HepG2 (cell line): Measurements from ENCODE around the gene UTP11. TPM values are rescaled to one million over a fixed set of nuclear protein-coding genes. Genes with fewer than 3 reads are reported as not detected.

Experiments
- ATAC-seq: fragments of 200-7000 bp; cut with Tn5 transposase; 3 replicates; pipeline ENCODE4 v1.9.1; 2020; ENCODE audit warnings: mild to moderate bottlenecking, moderate library complexity
- BruUV-seq: library from RNA; stranded (reverse); fragments of 400-500 nt; replicated peaks from 2 replicates; lab custom pipeline; 2021; lab: Mats Ljungman, UMichigan
- CTCF ChIA-PET: fragments of 300-600 bp; formaldehyde crosslinking; extraction: SDS; loops from one replicate; lab custom pipeline; 2021; ENCODE audit warnings: low total read pairs, inconsistent platforms, low intra/inter-chr PET ratio; lab: Yijun Ruan, JAX
- POLR2A ChIA-PET: fragments of 350-600 bp; sonication (Branson Sonifier 250); formaldehyde crosslinking; loops from one replicate; lab custom pipeline; 2020; ENCODE audit warnings: antibody characterized with exemption, inconsistent platforms; lab: Yijun Ruan, JAX
- DNase-seq: peaks from one replicate; pipeline ENCODE4 v3.0.0-alpha.2; 2015; ENCODE audit warnings: low spot score
- FAIRE-seq: peaks from 3 replicates; lab custom pipeline; 2011; peaks lifted over from hg19 to GRCh38; lab: Jason Lieb, UNC
- H2AFZ ChIP-seq: one replicate; pipeline ENCODE4 v1.6.1; 2011; ENCODE audit warnings: low read length, inconsistent platforms
- H3K27ac ChIP-seq: fragments of 300-600 bp; 3 replicates; pipeline ENCODE4 v1.8.0; 2011; ENCODE audit warnings: mixed run types, mild to moderate bottlenecking, mixed read lengths, low read length, inconsistent platforms; ENCODE audit not compliant: insufficient read depth; ENCODE audit errors: extremely low read length
- H3K27me3 ChIP-seq, 2 experiments: fragments of 200-600 bp in 1 of 2; 2 replicates in 1 of 2; 3 replicates in 1 of 2; pipeline versions ENCODE4 v1.6.0 to v1.8.0; 2011; ENCODE audit warnings: low read length in 2 of 2, mild to moderate bottlenecking in 2 of 2, moderate library complexity in 2 of 2, inconsistent platforms in 1 of 2; ENCODE audit not compliant: insufficient read depth in 2 of 2, control insufficient read depth in 1 of 2
- H3K36me3 ChIP-seq, 2 experiments: fragments of 200-600 bp in 1 of 2; replicated peaks in 1 of 2; 2 replicates in 1 of 2; 3 replicates in 1 of 2; pipeline versions ENCODE4 v1.5.1 to v1.8.0; 2011; ENCODE audit warnings: low read length in 2 of 2, inconsistent platforms in 1 of 2; ENCODE audit not compliant: insufficient read depth in 2 of 2, control insufficient read depth in 1 of 2
- H3K4me1 ChIP-seq: 2 replicates; pipeline ENCODE4 v1.5.1; 2012; ENCODE audit warnings: low read length, inconsistent platforms; ENCODE audit not compliant: insufficient read depth
- H3K4me2 ChIP-seq: 2 replicates; pipeline ENCODE4 v1.6.0; 2011; ENCODE audit warnings: low read depth, low read length, inconsistent platforms
- H3K4me3 ChIP-seq, 3 experiments: fragments of 200-600 bp in 1 of 3; sonication (generic), shearing (Covaris generic) in 1 of 3; replicated peaks in 1 of 3; 2 replicates each; pipeline ENCODE4 v1.5.1; 2011 to 2016; ENCODE audit warnings: low read length in 3 of 3, inconsistent platforms in 2 of 3, low read depth in 2 of 3, mild to moderate bottlenecking in 2 of 3, control low read depth in 1 of 3, mixed read lengths in 1 of 3; ENCODE audit not compliant: insufficient read depth in 1 of 3
- H3K79me2 ChIP-seq: one replicate; pipeline ENCODE4 v1.6.1; 2011; ENCODE audit warnings: low read length, inconsistent platforms; ENCODE audit not compliant: insufficient read depth
- H3K9ac ChIP-seq: 2 replicates; pipeline ENCODE4 v1.6.0; 2011; ENCODE audit warnings: mild to moderate bottlenecking, low read depth, low read length, inconsistent platforms; ENCODE audit not compliant: insufficient read depth
- H3K9me3 ChIP-seq: 2 replicates; pipeline ENCODE4 v1.5.1; 2012; ENCODE audit warnings: mild to moderate bottlenecking, low read length
- H4K20me1 ChIP-seq: 2 replicates; pipeline ENCODE4 v1.6.0; 2011; ENCODE audit warnings: inconsistent platforms, mild to moderate bottlenecking, low read length, moderate library complexity; ENCODE audit not compliant: insufficient read depth
- ARID3A ChIP-seq: IDR thresholded peaks from 2 replicates; pipeline ENCODE4 v1.6.1; 2012; ENCODE audit warnings: low read depth, low read length, improper control_type of control experiment
- ARNT2 ChIP-seq: sonication (generic); formaldehyde crosslinking; IDR thresholded peaks from 2 replicates; pipeline ENCODE4 v1.8.0; 2022; ENCODE audit warnings: mild to moderate bottlenecking, low read depth, missing genetic modification reagents, moderate library complexity
- GABPB1 ChIP-seq: IDR thresholded peaks from 2 replicates; pipeline ENCODE4 v1.6.1; 2016; ENCODE audit warnings: mild to moderate bottlenecking, missing genetic modification reagents, moderate library complexity, missing compliant biosample characterization
- HOXA3 ChIP-seq: sonication (generic); formaldehyde crosslinking; IDR thresholded peaks from 2 replicates; pipeline ENCODE4 v1.5.0; 2020; ENCODE audit warnings: missing genetic modification reagents
- MEIS2 ChIP-seq: sonication (generic); formaldehyde crosslinking; IDR thresholded peaks from 2 replicates; pipeline ENCODE4 v1.9.0; 2021; ENCODE audit warnings: mild to moderate bottlenecking, missing genetic modification reagents
- PATZ1 ChIP-seq: sonication (generic); formaldehyde crosslinking; IDR thresholded peaks from 2 replicates; pipeline ENCODE4 v1.4.0; 2020; ENCODE audit warnings: missing genetic modification reagents
- POLR2A ChIP-seq, 2 experiments: IDR thresholded peaks; 2 replicates each; pipeline ENCODE4 v1.6.1; 2011; ENCODE audit warnings: low read depth in 2 of 2, low read length in 2 of 2, mild to moderate bottlenecking in 1 of 2, moderate library complexity in 1 of 2; ENCODE audit not compliant: insufficient read depth in 1 of 2
- POLR2AphosphoS5 ChIP-seq: IDR thresholded peaks from 2 replicates; pipeline ENCODE4 v1.6.1; 2012; ENCODE audit warnings: low read depth, low read length
- POLR2G ChIP-seq: fragments of 200-400 bp; formaldehyde crosslinking; IDR thresholded peaks from 2 replicates; pipeline ENCODE4 v1.6.1; 2018; ENCODE audit warnings: mild to moderate bottlenecking, low read depth, low read length, moderate library complexity
- RBFOX2 ChIP-seq: fragments of 200-400 bp; formaldehyde crosslinking; IDR thresholded peaks from 2 replicates; pipeline ENCODE4 v1.6.1; 2017; ENCODE audit warnings: low read depth, mild to moderate bottlenecking, low read length
- SP5 ChIP-seq: IDR thresholded peaks from 2 replicates; pipeline ENCODE4 v1.6.1; 2016; ENCODE audit warnings: low read depth, borderline replicate concordance
- ZBTB38 ChIP-seq: sonication (generic); formaldehyde crosslinking; IDR thresholded peaks from 2 replicates; pipeline ENCODE4 v1.5.1; 2020; ENCODE audit warnings: mild to moderate bottlenecking, missing genetic modification reagents
- ZFY ChIP-seq: sonication (generic); formaldehyde crosslinking; IDR thresholded peaks from 2 replicates; pipeline ENCODE4 v1.4.0; 2020; ENCODE audit warnings: missing genetic modification reagents
- ZNF567 ChIP-seq: sonication (generic); formaldehyde crosslinking; IDR thresholded peaks from 2 replicates; pipeline ENCODE4 v1.8.1; 2023; ENCODE audit warnings: mild to moderate bottlenecking, missing genetic modification reagents, borderline replicate concordance
- ZNF607 ChIP-seq: sonication (generic); formaldehyde crosslinking; IDR thresholded peaks from 2 replicates; pipeline ENCODE4 v1.5.1; 2020; ENCODE audit warnings: missing genetic modification reagents, mild to moderate bottlenecking, borderline replicate concordance
- ZNF772 ChIP-seq: sonication (generic); formaldehyde crosslinking; IDR thresholded peaks from 2 replicates; pipeline ENCODE4 v1.5.0; 2020; ENCODE audit warnings: mild to moderate bottlenecking, missing genetic modification reagents
- ZNF790 ChIP-seq: sonication (generic); formaldehyde crosslinking; IDR thresholded peaks from 2 replicates; pipeline ENCODE4 v1.8.0; 2022; ENCODE audit warnings: missing genetic modification reagents, mild to moderate bottlenecking, borderline replicate concordance
- WGBS: methylation state at CpG from one replicate; pipeline ENCODE4 v1.1.6; 2017; ENCODE audit warnings: low lambda C conversion rate; 5-methylcytosine and 5-hydroxymethylcytosine counted together
- in situ Hi-C: cut with HindIII; loops from 2 replicates; pipeline ENCODE4 v1.10.0; 2017; ENCODE audit warnings: low pct_unique_long_range_greater_than_20kb; ENCODE audit not compliant: extremely low pct_ligation_motif_present
- intact Hi-C: fragments of 100-400 bp; cut with micrococcal nuclease; formaldehyde crosslinking; loops from one replicate; pipeline ENCODE4 v1.10.0; 2022; ENCODE audit not compliant: unreplicated experiment
- polyA plus RNA-seq, 8 experiments: library from polyadenylated mRNA; depleted of rRNA in 3 of 8; stranded (reverse) in 7 of 8; unstranded in 1 of 8; fragments of >200 nt; fragmentation: Illumina TruSeq in 4 of 8; extraction: Trizol in 4 of 8; gene quantifications; 2 replicates each; pipeline versions ENCODE4 v1.2.1 to v1.2.3, GENCODE V29; 2011 to 2016; ENCODE audit warnings: low read depth in 4 of 8, missing spikeins in 1 of 8, mixed read lengths in 1 of 8; ENCODE audit not compliant: insufficient read depth in 1 of 8
- total RNA-seq, 5 experiments: library from RNA; depleted of rRNA; stranded (reverse); fragments of >200 nt; fragmentation: Illumina TruSeq; extraction: Trizol; gene quantifications; 2 replicates each; pipeline ENCODE4 v1.2.3, GENCODE V29; 2016; ENCODE audit warnings: low read depth in 1 of 5

Gene UTP11
- total and polyA plus RNA-seq, 2 of the 13 experiments (the other 11 are each of a cell fraction or from before 2014, with no cell fraction given): 13.5 to 44.8 TPM

GRCh38 chr1:38005195-38006007 lies 7.1 kb upstream of the UTP11 start, which contains the start of gene FHL3:
FHL3 (minus strand) TSS chr1:38005514; CDS start chr1:37999412, 6,102 bp downstream.
- FAIRE-seq: no peak
- Histone ChIP-seq H3K79me2 (peaks cover 20% of the 10 kb centered on the region), H3K36me3 (no peaks in the 10 kb centered on the region), H2AFZ (no peak within 1 kb of the TSS), H4K20me1 (no peaks in the 10 kb centered on the region), H3K9me3 (no peaks in the 10 kb centered on the region), H3K4me2 (peak within 1 kb of the TSS; percentile 100), H3K9ac (peak within 1 kb of the TSS; percentile 85), H3K27ac (peak within 1 kb of the TSS; percentile 43), H3K4me3 (peak within 1 kb of the TSS; percentile 56 to 93 (median 87)), H3K4me1 (peaks cover 61% of the 10 kb centered on the region), H3K27me3 (no peaks in the 10 kb centered on the region; a peak in 1 of 5 replicates)
- peak; percentile 53 for ATAC-seq
- BruUV-seq: no TSS peak
- in situ Hi-C loops: no loop called here
- peak; percentile 51 for DNase-seq
- POLR2A ChIA-PET: no interaction called here
- CTCF ChIA-PET: no interaction called here
- 0% methylated on average over 22 of the region's 83 CpGs for WGBS
- intact Hi-C loops: no loop called here
- TF ChIP-seq POLR2AphosphoS5 (peak; percentile 26; the same call in 1 of the 2 replicates), ZBTB38 (no peak), GABPB1 (CRISPR knock-in tag) (peak; percentile 44), ZNF772 (0 out of 2 replicates have a peak, but pooled peaks have one; percentile 31), ZNF790 (no peak), PATZ1 (peak; percentile 86), ARNT2 (CRISPR knock-in tag) (0 out of 2 replicates have a peak, but pooled peaks have one; percentile 69), ZNF607 (CRISPR knock-in tag) (0 out of 2 replicates have a peak, but pooled peaks have one; percentile 32), POLR2A (IDR thresholded peaks at IDR 0.05; ENCODE audit: insufficient read depth in 1 of 2, low read depth in 2 of 2, low read length in 2 of 2) (peak in 1 of 2 experiments; percentile 80; a peak in 2 of 4 replicates), RBFOX2 (peak; percentile 68), ZNF567 (CRISPR knock-in tag) (no peak), ZFY (peak; percentile 40; the same call in 1 of the 2 replicates), HOXA3 (CRISPR knock-in tag) (0 out of 2 replicates have a peak, but pooled peaks have one; percentile 18), MEIS2 (no peak), POLR2G (peak; percentile 58; the same call in 1 of the 2 replicates), ARID3A (no peak), SP5 (CRISPR knock-in tag) (peak; percentile 28; the same call in 1 of the 2 replicates)
